ENCODE data around the gene STAC3. TPM values are rescaled to one million over a fixed set of nuclear protein-coding genes. Genes with fewer than 3 reads are reported as not detected.

Gene STAC3
- total and polyA plus RNA-seq, 2 of the 13 experiments (the other 11 are each of a cell fraction or from before 2014, with no cell fraction given): 0.18 to 0.22 TPM

- 0 out of 2 replicates have a peak, but pooled peaks have one; percentile 36 for TF ChIP-seq ZNF776 (CRISPR knock-in tag; IDR thresholded peaks at IDR 0.05)
- no peak for TF ChIP-seq SOX5 (CRISPR knock-in tag; IDR thresholded peaks at IDR 0.05; ENCODE audit: borderline replicate concordance)
- TF ChIP-seq, protein P1, sequence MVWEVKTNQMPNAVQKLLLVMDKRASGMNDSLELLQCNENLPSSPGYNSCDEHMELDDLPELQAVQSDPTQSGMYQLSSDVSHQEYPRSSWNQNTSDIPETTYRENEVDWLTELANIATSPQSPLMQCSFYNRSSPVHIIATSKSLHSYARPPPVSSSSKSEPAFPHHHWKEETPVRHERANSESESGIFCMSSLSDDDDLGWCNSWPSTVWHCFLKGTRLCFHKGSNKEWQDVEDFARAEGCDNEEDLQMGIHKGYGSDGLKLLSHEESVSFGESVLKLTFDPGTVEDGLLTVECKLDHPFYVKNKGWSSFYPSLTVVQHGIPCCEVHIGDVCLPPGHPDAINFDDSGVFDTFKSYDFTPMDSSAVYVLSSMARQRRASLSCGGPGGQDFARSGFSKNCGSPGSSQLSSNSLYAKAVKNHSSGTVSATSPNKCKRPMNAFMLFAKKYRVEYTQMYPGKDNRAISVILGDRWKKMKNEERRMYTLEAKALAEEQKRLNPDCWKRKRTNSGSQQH (CRISPR knock-in tag; IDR thresholded peaks at IDR 0.05; ENCODE audit: low read depth): 0 out of 2 replicates have a peak, but pooled peaks have one; percentile 51
- TF ChIP-seq SP140L (CRISPR knock-in tag; IDR thresholded peaks at IDR 0.05; ENCODE audit: borderline replicate concordance): no peak
- no peak for TF ChIP-seq TCF12 (IDR thresholded peaks at IDR 0.05)
- no peak for TF ChIP-seq TCF12 (CRISPR knock-in tag; IDR thresholded peaks at IDR 0.05)
- peak; percentile 64; the same call in 1 of the 2 replicates for TF ChIP-seq ZC3H13 (CRISPR knock-in tag; IDR thresholded peaks at IDR 0.05)
- TF ChIP-seq MBNL3 (CRISPR knock-in tag; conservative IDR thresholded peaks at IDR 0.05): no peak
- TF ChIP-seq, protein P2, sequence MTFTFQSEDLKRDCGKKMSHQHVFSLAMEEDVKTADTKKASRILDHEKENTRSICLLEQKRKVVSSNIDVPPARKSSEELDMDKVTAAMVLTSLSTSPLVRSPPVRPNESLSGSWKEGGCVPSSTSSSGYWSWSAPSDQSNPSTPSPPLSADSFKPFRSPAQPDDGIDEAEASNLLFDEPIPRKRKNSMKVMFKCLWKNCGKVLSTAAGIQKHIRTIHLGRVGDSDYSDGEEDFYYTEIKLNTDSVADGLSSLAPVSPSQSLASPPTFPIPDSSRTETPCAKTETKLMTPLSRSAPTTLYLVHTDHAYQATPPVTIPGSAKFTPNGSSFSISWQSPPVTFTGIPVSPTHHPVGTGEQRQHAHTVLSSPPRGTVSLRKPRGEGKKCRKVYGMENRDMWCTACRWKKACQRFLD (CRISPR knock-in tag; IDR thresholded peaks at IDR 0.05; ENCODE audit: borderline replicate concordance): no peak
- TF ChIP-seq ZNF547 (CRISPR knock-in tag; IDR thresholded peaks at IDR 0.05): peak; percentile 60; the same call in 1 of the 2 replicates
- peak; percentile 49 for TF ChIP-seq HDAC2 (CRISPR knock-in tag; IDR thresholded peaks at IDR 0.05)
- no peak for TF ChIP-seq PAF1 (CRISPR knock-in tag; IDR thresholded peaks at IDR 0.05)
- TF ChIP-seq PAXIP1 (CRISPR knock-in tag; conservative IDR thresholded peaks at IDR 0.05): no peak
- peak; percentile 80 for TF ChIP-seq ZSCAN25 (CRISPR knock-in tag; IDR thresholded peaks at IDR 0.05)
- no peak for TF ChIP-seq ZNF34 (CRISPR knock-in tag; IDR thresholded peaks at IDR 0.05; ENCODE audit: borderline replicate concordance)
- no peak; the same call in 1 of the 2 replicates for TF ChIP-seq GMEB2 (CRISPR knock-in tag; IDR thresholded peaks at IDR 0.05; ENCODE audit: low read depth)
- TF ChIP-seq, protein P3, sequence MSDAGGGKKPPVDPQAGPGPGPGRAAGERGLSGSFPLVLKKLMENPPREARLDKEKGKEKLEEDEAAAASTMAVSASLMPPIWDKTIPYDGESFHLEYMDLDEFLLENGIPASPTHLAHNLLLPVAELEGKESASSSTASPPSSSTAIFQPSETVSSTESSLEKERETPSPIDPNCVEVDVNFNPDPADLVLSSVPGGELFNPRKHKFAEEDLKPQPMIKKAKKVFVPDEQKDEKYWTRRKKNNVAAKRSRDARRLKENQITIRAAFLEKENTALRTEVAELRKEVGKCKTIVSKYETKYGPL (CRISPR knock-in tag; IDR thresholded peaks at IDR 0.05): no peak
- peak; percentile 61 for TF ChIP-seq TFDP2 (CRISPR knock-in tag; IDR thresholded peaks at IDR 0.05)
- TF ChIP-seq KAT8 (CRISPR knock-in tag; IDR thresholded peaks at IDR 0.05): peak; percentile 68
Observed at GRCh38 chr12:57238854-57239554, 12.0 kb downstream of the STAC3 start (continued).
